Stromal cell of bone marrow (primary cell): Measurements from ENCODE around the gene DNAH14.
A peak's percentile ranks its signal among the peaks of the same experiment; 100 is the strongest.
"Not testable (repeated sequence)": the region's sequence is repeated elsewhere in the genome, so short reads cannot be mapped to it uniquely, and the experiment has no call there.

Experiments used
- DNase-seq: peaks from one replicate; pipeline ENCODE4 v3.0.0-alpha.2; 2012; ENCODE audit warnings: low read depth

Gene DNAH14

GRCh38 chr1:224921354-224921753 is 8.1 kb upstream of the DNAH14 start:
- DNase-seq = no peak

DNA sequence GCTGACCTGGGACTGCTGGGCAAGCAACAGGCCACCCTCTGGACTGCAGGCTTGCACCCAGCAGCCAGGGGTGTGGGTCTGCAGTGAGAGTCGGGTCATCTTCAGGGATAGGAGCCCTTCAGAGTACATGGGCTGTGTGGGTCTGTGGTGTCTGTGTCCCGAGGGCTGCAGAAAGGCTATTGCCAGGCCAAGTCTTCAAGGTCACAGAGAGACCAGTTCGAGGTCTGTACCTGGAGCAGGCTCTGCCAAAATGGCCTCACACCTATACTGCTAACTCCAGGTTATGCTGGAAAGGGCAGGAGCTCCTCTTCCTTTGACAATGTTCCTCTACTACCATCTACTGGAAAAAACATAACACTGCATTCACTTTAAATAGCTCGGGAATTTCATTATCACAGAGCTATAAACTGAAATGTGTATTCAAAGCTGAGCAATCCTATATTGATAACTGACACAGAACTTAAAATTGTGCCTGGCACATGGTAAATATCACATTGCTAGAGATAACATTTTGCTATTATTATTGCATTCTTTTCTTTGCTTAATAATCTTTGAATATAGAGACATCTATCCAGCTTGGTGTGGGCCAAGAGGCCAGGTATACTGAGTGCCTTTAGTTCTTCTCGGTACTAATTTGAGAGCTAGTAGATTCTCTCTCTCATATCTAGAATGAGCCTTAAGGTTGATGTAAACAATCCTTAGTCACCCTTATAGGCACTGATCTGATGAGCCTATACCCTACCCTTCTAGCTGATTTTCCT is 6.9 kb upstream of the DNAH14 start:
- DNase-seq = peak; percentile 18

- no peak for DNase-seq
Measured at GRCh38 chr1:224923726-224924125, 5.7 kb upstream of the DNAH14 start.

DNA sequence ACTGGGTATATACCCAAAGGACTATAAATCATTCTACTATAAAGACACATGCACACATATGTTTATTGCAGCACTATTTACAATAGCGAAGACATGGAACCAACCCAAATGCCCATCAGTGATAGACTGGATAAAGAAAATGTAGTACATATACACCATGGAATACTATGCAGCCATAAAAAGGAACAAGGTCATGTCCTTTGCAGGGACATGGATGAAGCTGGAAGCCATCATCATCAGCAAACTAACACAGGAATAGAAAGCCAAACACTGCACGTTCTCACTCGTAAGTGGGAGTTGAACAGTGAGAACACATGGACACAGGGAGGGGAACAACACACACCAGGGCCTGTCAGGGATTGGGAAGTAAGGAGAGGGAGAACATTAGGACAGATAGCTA is 1.8 kb upstream of the DNAH14 start:
- not testable (repeated sequence) for DNase-seq

- no peak for DNase-seq
Measured at GRCh38 chr1:224928906-224929305, 569 bp upstream of the DNAH14 start.

GRCh38 chr1:224931605-224932004 is 2.1 kb downstream of the DNAH14 start:
- DNase-seq = no peak

DNA sequence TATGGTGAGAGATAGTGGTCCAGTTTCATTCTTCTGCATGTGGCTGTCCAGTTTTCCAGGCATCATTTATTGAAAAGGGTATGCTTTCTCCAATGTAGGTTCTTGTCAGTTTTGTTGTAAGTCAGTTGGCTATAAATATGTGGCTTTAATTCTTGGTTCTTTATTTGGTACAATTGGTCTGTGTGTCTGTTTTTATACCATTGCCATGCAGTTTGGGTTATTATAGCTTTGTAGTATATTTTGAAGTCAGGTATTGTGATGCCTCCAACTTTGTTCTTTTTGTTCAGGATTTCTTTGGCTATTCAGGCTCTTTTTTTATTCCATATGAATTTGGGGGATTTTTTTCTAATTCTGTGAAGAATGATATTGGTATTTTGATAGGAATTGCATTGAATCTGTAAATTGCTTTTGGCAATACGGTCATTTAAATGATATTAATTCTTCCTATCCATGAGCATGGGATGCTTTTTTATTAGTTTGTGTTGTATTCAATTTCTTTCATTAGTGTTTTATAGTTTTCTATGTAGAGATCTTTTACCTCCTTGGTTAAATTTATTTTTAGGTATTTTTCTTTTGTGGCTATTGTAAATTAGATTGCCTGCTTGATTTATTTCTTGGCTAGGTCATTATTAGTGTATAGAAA is 3.3 kb downstream of the DNAH14 start:
- no peak for DNase-seq

DNA sequence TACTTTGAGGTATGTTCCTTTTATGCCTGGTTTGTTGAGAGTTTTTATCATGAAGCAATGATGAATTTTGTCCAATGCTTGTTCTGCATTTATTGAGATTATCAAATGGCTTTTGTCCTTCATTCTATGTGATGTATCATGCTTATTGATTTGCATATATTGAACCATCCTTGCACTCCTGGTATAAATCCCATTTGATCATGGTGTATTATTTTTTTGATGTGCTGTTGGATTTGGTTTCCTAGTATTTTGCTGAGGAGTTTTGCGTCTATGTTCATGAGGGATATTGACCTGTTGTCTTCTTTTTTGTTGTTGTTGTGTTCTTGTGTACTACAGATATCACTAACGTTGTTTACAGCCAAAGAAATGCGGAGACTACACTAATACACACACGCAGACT is 4.1 kb downstream of the DNAH14 start:
- DNase-seq = no peak

- DNase-seq = no peak
Measured at GRCh38 chr1:224938652-224939051, 9.2 kb downstream of the DNAH14 start.

- no peak for DNase-seq
Measured at GRCh38 chr1:224939844-224940425, 10.5 kb downstream of the DNAH14 start.

GRCh38 chr1:224940735-224941134 is 11.3 kb downstream of the DNAH14 start:
- not testable (repeated sequence) for DNase-seq

DNA sequence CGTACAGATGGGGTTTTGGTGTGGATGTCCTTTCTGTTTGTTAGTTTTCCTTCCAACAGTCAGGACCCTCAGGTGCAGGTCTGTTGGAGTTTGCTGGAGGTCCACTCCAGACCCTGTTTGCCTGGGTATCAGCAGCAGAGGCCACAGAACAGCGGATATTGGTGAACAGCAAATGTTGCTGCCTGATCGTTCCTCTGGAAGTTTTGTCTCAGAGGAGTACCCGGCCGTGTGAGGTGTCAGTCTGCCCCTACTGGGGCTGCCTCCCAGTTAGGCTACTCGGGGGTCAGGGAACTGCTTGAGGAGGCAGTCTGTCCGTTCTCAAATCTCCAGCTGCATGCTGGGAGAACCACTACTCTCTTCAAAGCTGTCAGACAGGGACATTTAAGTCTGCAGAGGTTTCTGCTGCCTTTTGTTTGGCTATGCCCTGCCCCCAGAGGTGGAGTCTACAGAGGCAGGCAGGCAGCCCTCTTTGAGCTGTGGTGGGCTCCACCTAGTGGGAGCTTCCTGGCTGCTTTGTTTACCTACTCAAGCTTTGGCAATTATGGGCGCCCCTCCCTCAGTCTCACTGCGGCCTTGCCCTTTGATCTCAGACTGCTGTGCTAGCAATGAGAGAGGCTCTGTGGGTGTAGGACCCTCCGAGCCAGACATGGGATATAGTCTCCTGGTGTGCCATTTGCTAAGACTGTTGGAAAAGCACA is 16.3 kb downstream of the DNAH14 start:
- DNase-seq = not testable (repeated sequence)

- DNase-seq = not testable (repeated sequence)
Measured at GRCh38 chr1:224946349-224946691, 16.8 kb downstream of the DNAH14 start.

GRCh38 chr1:224957696-224958095 is 28.2 kb downstream of the DNAH14 start:
- DNase-seq = no peak

- no peak for DNase-seq
Measured at GRCh38 chr1:224958490-224958889, 29.0 kb downstream of the DNAH14 start.

GRCh38 chr1:224959115-224959514 is 29.6 kb downstream of the DNAH14 start:
- no peak for DNase-seq

DNA sequence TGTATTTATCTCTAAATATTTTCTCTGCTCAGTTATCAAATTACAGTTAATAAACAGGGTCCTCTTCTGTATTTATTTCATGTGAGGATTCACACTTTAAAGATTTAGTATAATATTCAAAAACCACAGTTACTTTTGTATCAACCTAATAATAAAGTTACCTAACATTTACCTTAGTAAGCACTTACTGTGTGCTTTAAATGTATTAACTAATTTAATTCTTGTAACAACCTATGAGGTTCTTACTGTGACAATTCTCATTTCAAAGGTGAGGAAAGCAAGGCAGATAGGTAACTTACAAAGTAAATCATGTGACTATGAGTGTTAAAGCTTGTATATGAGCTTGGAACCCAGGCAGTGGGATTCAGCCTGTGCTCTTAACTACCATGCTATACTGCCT is 30.2 kb downstream of the DNAH14 start:
- no peak for DNase-seq

DNA sequence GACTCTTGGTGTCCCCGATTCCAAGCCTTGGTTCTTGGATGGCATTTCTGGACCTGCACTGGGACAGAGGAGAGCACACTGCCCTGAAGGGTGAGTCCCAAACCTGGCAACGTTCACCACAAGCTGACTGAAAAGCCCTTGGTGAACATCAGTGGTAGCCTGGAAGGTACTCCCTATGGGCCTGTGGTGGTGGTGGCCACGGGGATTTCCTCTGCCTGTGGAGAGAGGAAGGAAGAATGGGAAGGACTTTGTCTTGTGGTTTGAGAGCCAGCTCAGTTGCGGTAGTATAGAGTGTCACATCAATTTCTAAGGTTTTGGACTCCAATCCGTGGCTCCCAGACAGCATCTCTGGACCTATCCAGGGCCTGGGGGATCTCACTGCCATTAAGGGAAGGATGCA is 50.7 kb downstream of the DNAH14 start:
- no peak for DNase-seq

- not testable (repeated sequence) for DNase-seq
Measured at GRCh38 chr1:224981922-224982354, 52.5 kb downstream of the DNAH14 start.

- DNase-seq = no peak
Measured at GRCh38 chr1:224988042-224988441, 58.6 kb downstream of the DNAH14 start.

- no peak for DNase-seq
Measured at GRCh38 chr1:224989615-224990014, 60.1 kb downstream of the DNAH14 start.

DNA sequence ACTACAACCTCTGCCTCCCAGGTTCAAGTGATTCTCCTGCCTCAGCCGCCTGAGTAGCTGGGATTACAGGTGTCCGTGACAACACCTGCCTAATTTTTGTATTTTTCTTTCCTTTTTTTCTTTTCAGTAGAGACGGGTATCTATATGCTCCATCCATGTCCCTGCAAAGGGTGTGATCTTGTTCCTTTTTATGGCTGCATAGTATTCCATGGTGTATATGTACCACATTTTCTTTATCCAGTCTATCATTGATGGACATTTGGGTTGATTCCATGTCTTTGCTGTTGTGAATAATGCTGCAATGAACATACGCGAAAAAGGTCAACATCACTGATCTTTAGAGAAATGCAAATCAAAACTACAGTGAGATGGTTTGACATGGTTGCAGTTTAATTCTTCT is 62.1 kb downstream of the DNAH14 start:
- not testable (repeated sequence) for DNase-seq

- no peak for DNase-seq
Measured at GRCh38 chr1:224995602-224996001, 66.1 kb downstream of the DNAH14 start.
